Ectodermal cell (in vitro differentiated cells): ENCODE results near the gene PRKCD.

ENCODE experiments used
- H3K27ac ChIP-seq: 2 replicates; pipeline ENCODE4 v1.7.0; 2013; ENCODE audit warnings: mild to moderate bottlenecking, low read depth, low read length; ENCODE audit not compliant: insufficient read depth, poor library complexity, severe bottlenecking
- H3K27me3 ChIP-seq: 2 replicates; pipeline ENCODE4 v1.7.0; 2013; ENCODE audit warnings: mild to moderate bottlenecking, low read length; ENCODE audit not compliant: insufficient read depth, control insufficient read depth, poor library complexity, severe bottlenecking
- H3K36me3 ChIP-seq: one replicate; pipeline ENCODE4 v1.7.0; 2013; ENCODE audit warnings: low read length; ENCODE audit not compliant: control insufficient read depth, insufficient read depth
- H3K4me1 ChIP-seq: one replicate; pipeline ENCODE4 v1.7.0; 2013; ENCODE audit warnings: low read length; ENCODE audit not compliant: control insufficient read depth, insufficient read depth
- H3K4me3 ChIP-seq: 2 replicates; pipeline ENCODE4 v1.7.0; 2013; ENCODE audit warnings: low read depth, low read length, control low read depth; ENCODE audit not compliant: insufficient read depth
- H3K9me3 ChIP-seq: 2 replicates; pipeline ENCODE4 v1.7.0; 2013; ENCODE audit warnings: mild to moderate bottlenecking, low read length, moderate library complexity; ENCODE audit not compliant: control insufficient read depth
- WGBS, 2 experiments: methylation state at CpG; one replicate each; pipeline ENCODE4 v1.1.7; 2013; ENCODE audit warnings: missing lambda C conversion rate in 2 of 2; 5-methylcytosine and 5-hydroxymethylcytosine counted together

PRKCD gene

DNA sequence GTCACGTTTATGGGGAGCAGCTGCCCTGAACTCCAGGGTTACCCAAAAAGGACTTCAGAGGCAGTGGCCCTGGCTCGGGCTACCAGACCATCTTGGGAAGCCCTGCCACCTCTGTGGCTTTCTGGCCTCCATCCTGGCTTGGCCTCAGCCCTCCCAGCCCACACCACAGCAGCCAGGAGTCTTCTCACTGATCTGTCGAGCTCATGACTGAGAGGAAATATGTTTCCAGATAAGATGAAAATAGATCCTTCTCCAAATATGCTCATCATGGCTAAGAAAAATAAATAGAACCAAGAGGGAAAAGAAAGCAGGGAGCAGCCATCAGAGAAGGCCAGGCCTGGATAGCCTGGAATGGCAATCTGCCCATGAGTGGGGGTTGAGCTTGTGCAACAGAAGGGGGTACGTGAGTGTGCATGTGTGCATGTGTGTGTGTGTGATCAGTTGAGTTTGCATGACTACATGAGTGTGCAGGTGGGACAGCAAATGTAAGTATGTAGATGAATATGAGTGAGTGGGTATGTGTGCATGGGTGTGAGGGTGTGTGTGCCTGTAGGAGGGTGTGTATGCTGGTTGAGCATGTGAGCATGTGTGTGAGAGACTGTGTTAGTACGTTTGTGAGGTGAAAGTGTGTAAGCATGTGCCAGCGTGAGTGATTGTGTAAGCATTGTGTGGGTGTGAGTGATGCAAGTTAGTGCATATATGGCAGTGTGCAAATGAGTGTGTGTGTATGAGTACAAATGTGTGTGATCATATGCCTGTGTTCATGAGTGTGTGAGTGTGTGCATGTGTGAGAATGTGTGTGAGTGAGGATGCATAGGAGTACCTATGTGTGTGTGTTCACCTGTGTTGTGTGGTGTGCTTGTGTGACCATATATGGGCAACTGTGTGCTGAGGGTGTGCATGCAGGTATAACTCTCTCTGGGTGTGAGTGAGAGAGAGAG lies 20.8 kb upstream of the PRKCD start:
- H3K9me3 ChIP-seq: no peaks in the 10 kb centered on the region
- H3K27ac ChIP-seq: no peak overlapping the region
- no peaks in the 10 kb centered on the region for H3K4me1 ChIP-seq
- H3K4me3 ChIP-seq: no peak overlapping the region
- H3K36me3 ChIP-seq: no peaks in the 10 kb centered on the region
- H3K27me3 ChIP-seq: no peaks in the 10 kb centered on the region
- 83 to 89% methylated on average over 6 of the region's 6 CpGs for WGBS, 2 experiments

- no peaks in the 10 kb centered on the region for H3K27me3 ChIP-seq
- no peak overlapping the region for H3K4me3 ChIP-seq
- H3K27ac ChIP-seq: no peak overlapping the region
- WGBS, 2 experiments: 90 to 91% methylated on average over 6 of the region's 6 CpGs
- H3K36me3 ChIP-seq: no peaks in the 10 kb centered on the region
- no peaks in the 10 kb centered on the region for H3K9me3 ChIP-seq
- no peaks in the 10 kb centered on the region for H3K4me1 ChIP-seq
Measured at GRCh38 chr3:53140847-53141845, 19.9 kb upstream of the PRKCD start.

GRCh38 chr3:53142986-53143385 lies 18.0 kb upstream of the PRKCD start:
- H3K27me3 ChIP-seq: no peaks in the 10 kb centered on the region
- H3K4me3 ChIP-seq: no peak overlapping the region
- H3K9me3 ChIP-seq: no peaks in the 10 kb centered on the region
- H3K27ac ChIP-seq: no peak overlapping the region
- WGBS, 2 experiments: 54 to 64% methylated on average over 3 of the region's 3 CpGs
- no peaks in the 10 kb centered on the region for H3K4me1 ChIP-seq
- H3K36me3 ChIP-seq: no peaks in the 10 kb centered on the region

DNA sequence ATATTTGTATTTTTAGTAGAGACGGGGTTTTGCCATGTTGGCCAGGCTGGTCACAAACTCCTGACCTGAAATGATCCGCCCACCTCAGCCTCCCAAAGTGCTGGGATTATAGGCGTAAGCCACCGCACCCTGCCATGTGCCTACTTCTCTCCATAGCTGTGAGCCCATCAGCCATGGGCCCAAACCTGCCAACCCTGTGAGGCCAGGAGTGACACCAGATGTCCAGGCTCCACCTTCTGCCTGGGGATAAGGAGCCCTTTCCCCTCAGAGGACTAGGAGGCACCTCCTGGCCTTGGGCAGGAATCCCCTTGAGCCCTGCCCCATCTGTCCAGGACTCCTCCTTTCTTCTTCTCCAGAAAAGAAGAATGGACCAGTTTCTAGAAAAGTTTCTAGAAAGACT lies 16.6 kb upstream of the PRKCD start:
- Histone ChIP-seq H3K36me3 (no peaks in the 10 kb centered on the region), H3K4me1 (no peaks in the 10 kb centered on the region), H3K27ac (no peak overlapping the region), H3K4me3 (no peak overlapping the region), H3K27me3 (no peaks in the 10 kb centered on the region), H3K9me3 (no peaks in the 10 kb centered on the region)
- WGBS, 2 experiments: 92 to 95% methylated on average over 4 of the region's 4 CpGs

- Histone ChIP-seq H3K27ac (no peak overlapping the region), H3K27me3 (no peaks in the 10 kb centered on the region), H3K4me1 (no peaks in the 10 kb centered on the region), H3K9me3 (no peaks in the 10 kb centered on the region), H3K36me3 (no peaks in the 10 kb centered on the region), H3K4me3 (no peak overlapping the region)
- 89 to 94% methylated on average over 11 of the region's 11 CpGs for WGBS, 2 experiments
Measured at GRCh38 chr3:53144862-53145712, 15.9 kb upstream of the PRKCD start.

GRCh38 chr3:53145713-53146080 lies 15.3 kb upstream of the PRKCD start:
- 89 to 94% methylated on average over 3 of the region's 3 CpGs for WGBS, 2 experiments
- no peaks in the 10 kb centered on the region for H3K27me3 ChIP-seq
- no peak overlapping the region for H3K27ac ChIP-seq
- no peaks in the 10 kb centered on the region for H3K36me3 ChIP-seq
- no peak overlapping the region for H3K4me3 ChIP-seq
- no peaks in the 10 kb centered on the region for H3K9me3 ChIP-seq
- H3K4me1 ChIP-seq: no peaks in the 10 kb centered on the region

- H3K9me3 ChIP-seq: no peaks in the 10 kb centered on the region
- H3K4me3 ChIP-seq: no peak overlapping the region
- H3K27ac ChIP-seq: no peak overlapping the region
- no peaks in the 10 kb centered on the region for H3K36me3 ChIP-seq
- WGBS, 2 experiments: 83 to 85% methylated on average over 7 of the region's 7 CpGs
- no peaks in the 10 kb centered on the region for H3K4me1 ChIP-seq
- no peaks in the 10 kb centered on the region for H3K27me3 ChIP-seq
Measured at GRCh38 chr3:53146319-53146891, 14.6 kb upstream of the PRKCD start.

GRCh38 chr3:53147151-53147902 lies 13.7 kb upstream of the PRKCD start:
- Histone ChIP-seq H3K36me3 (no peaks in the 10 kb centered on the region), H3K4me1 (no peaks in the 10 kb centered on the region), H3K9me3 (no peaks in the 10 kb centered on the region), H3K4me3 (no peak overlapping the region), H3K27me3 (no peaks in the 10 kb centered on the region), H3K27ac (no peak overlapping the region)
- WGBS, 2 experiments: 89 to 90% methylated on average over 11 of the region's 11 CpGs

DNA sequence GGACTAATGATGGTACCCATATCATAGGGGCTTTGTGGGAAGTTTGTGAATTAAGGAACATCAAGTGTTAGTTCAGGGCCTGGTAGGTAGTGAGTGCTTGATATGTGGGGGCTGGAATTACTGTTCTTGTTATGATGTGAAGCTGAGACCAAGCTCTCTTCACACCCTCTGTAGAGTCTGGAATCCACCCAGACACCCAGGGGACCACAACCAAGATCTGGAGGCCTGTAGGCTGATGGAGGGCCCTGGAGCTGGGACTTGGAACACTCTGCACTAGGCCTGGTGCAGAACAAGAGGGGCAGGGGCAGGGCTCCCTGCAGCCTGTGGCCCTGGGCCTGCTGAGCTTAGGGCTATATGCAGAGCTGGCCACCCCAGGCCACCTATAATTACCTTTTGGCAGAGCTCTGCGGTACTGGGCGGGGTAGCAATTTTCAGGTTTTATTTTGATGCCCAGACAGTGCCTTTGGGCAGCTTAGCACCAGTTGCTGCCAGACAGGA lies 13.1 kb upstream of the PRKCD start:
- 95% methylated on average over 2 of the region's 2 CpGs for WGBS, 2 experiments
- Histone ChIP-seq H3K4me3 (no peak overlapping the region), H3K4me1 (no peaks in the 10 kb centered on the region), H3K9me3 (no peaks in the 10 kb centered on the region), H3K27me3 (no peaks in the 10 kb centered on the region), H3K27ac (no peak overlapping the region), H3K36me3 (no peaks in the 10 kb centered on the region)
